Lung (tissue), 12 donors: ENCODE results near the gene TEF. TPM values are rescaled to one million over a fixed set of nuclear protein-coding genes. Genes with fewer than 3 reads are reported as not detected.

Experiments used
- ATAC-seq: fragments of 200-7000 bp; cut with Tn5 transposase; one replicate; pipeline ENCODE4 v1.9.1; 2020; ENCODE audit warnings: moderate number of reproducible peaks; ENCODE audit not compliant: insufficient read depth, low FRiP score
- DNase-seq, 3 donors: peaks; one replicate each; pipeline ENCODE4 v3.0.0-alpha.2; 2013 to 2017
- H3K27ac ChIP-seq, 2 donors: one replicate each; pipeline ENCODE4 v1.5.1; 2013; ENCODE audit warnings: mild to moderate bottlenecking in 2 of 2, moderate library complexity in 2 of 2, control low read depth in 1 of 2, inconsistent platforms in 1 of 2, low read depth in 1 of 2, low read length in 1 of 2
- H3K27me3 ChIP-seq, 3 donors: one replicate each; pipeline ENCODE4 v1.5.1; 2013; ENCODE audit warnings: low read length in 2 of 3; ENCODE audit not compliant: control insufficient read depth in 3 of 3, insufficient read depth in 3 of 3
- H3K36me3 ChIP-seq, 4 donors: one replicate each; pipeline ENCODE4 v1.5.1; 2013; ENCODE audit warnings: low read length in 4 of 4, mild to moderate bottlenecking in 1 of 4, moderate library complexity in 1 of 4; ENCODE audit not compliant: control insufficient read depth in 4 of 4, insufficient read depth in 4 of 4
- H3K4me1 ChIP-seq, 5 donors: one replicate each; pipeline ENCODE4 v1.5.1; 2013; ENCODE audit warnings: low read length in 5 of 5, mild to moderate bottlenecking in 2 of 5, moderate library complexity in 1 of 5; ENCODE audit not compliant: control insufficient read depth in 5 of 5, insufficient read depth in 5 of 5
- H3K4me3 ChIP-seq: one replicate; pipeline ENCODE4 v1.5.1; 2013; ENCODE audit warnings: mild to moderate bottlenecking, control low read depth, moderate library complexity
- H3K9ac ChIP-seq, 2 donors: one replicate each; pipeline ENCODE4 v1.5.1; 2013; ENCODE audit warnings: low read length in 2 of 2, control low read depth in 1 of 2; ENCODE audit not compliant: insufficient read depth in 1 of 2
- H3K9me3 ChIP-seq, 4 donors: one replicate each; pipeline ENCODE4 v1.5.1; 2013; ENCODE audit warnings: low read length in 3 of 4, mild to moderate bottlenecking in 1 of 4, moderate library complexity in 1 of 4; ENCODE audit not compliant: control insufficient read depth in 4 of 4, insufficient read depth in 3 of 4
- WGBS, 2 donors: extraction: QIAGEN DNeasy Blood & Tissue Kit; methylation state at CpG; one replicate each; pipeline ENCODE4 v1.1.7; 2013; 5-methylcytosine and 5-hydroxymethylcytosine counted together
- polyA plus RNA-seq, 2 donors: library from polyadenylated mRNA; stranded (reverse); fragments of 200-250 nt; gene quantifications; one replicate each; pipeline ENCODE4 v1.2.1, GENCODE V29; 2013
- total RNA-seq, 2 donors: library from RNA; depleted of rRNA in 1 of 2; stranded (reverse); fragments of >200 nt in 1 of 2; gene quantifications; one replicate each; pipeline ENCODE4 v1.2.1, GENCODE V29; 2014 to 2021
- TF ChIP-seq, protein P1 (sequence below): IDR thresholded peaks from 2 replicates; pipeline ENCODE4 v1.5.1; 2012; ENCODE audit warnings: mild to moderate bottlenecking; ENCODE audit errors: control extremely low read depth, extremely low read depth
- donor health status: control.
- donor health status: control.
- donor health status: Bipolar disorder and iron deficiency.
- donor health status: healthy.
- donor health status: DM: yes; HTN: yes; CAD: no.

The TEF gene
- total and polyA plus RNA-seq, 4 donors = 6.4 to 23.8 (median 14.1) TPM

DNA sequence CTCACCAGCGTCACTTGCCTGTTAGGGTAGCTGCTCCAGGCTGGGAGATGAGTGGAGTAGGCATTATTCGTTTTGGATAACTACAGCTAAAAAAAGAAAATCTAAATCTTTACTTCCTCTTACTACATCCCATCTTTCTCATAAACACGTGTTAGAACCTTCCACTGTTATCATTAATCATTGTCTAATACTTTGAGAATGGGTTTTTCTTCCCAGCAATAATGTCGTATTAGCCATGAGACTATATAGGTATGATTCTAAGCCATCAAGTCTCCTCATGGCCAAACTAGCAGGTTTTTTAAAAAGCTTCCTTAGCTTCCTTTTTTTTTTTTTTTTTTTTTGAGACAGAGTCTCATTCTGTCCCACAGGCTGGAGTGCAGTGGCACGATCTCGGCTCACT, 3.9 kb upstream of the TEF start:
- Histone ChIP-seq H3K27me3 (no peaks in the 10 kb centered on the region), H3K27ac (no peak overlapping the region), H3K4me1 (peaks cover 0 to 15% (median 3%) of the 10 kb centered on the region in 5 donors), H3K36me3 (no peaks in the 10 kb centered on the region), H3K4me3 (no peak overlapping the region), H3K9ac (peak overlapping the region in 1 of 2 donors; percentile 13), H3K9me3 (no peaks in the 10 kb centered on the region)
- 55 to 58% methylated on average over 6 of the region's 6 CpGs for WGBS, 2 donors
- TF ChIP-seq, protein P1, sequence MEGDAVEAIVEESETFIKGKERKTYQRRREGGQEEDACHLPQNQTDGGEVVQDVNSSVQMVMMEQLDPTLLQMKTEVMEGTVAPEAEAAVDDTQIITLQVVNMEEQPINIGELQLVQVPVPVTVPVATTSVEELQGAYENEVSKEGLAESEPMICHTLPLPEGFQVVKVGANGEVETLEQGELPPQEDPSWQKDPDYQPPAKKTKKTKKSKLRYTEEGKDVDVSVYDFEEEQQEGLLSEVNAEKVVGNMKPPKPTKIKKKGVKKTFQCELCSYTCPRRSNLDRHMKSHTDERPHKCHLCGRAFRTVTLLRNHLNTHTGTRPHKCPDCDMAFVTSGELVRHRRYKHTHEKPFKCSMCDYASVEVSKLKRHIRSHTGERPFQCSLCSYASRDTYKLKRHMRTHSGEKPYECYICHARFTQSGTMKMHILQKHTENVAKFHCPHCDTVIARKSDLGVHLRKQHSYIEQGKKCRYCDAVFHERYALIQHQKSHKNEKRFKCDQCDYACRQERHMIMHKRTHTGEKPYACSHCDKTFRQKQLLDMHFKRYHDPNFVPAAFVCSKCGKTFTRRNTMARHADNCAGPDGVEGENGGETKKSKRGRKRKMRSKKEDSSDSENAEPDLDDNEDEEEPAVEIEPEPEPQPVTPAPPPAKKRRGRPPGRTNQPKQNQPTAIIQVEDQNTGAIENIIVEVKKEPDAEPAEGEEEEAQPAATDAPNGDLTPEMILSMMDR = no peak
- no peak for DNase-seq
- no peak for ATAC-seq

- Histone ChIP-seq H3K4me1 (peaks cover 0 to 20% (median 3%) of the 10 kb centered on the region in 5 donors), H3K4me3 (peak overlapping the region; percentile 15), H3K27ac (peak overlapping the region; percentile 94 to 96), H3K9ac (peak overlapping the region; percentile 31 to 89), H3K36me3 (peaks cover 0 to 3% (median 0%) of the 10 kb centered on the region in 4 donors), H3K27me3 (no peaks in the 10 kb centered on the region), H3K9me3 (no peaks in the 10 kb centered on the region)
- TF ChIP-seq, protein P1 = no peak
- DNase-seq = peak in 2 of 3 donors; percentile 78 to 79
- ATAC-seq = peak; percentile 50
- WGBS, 2 donors = 0 to 2% methylated on average over 21 to 22 of the region's 22 CpGs
These were observed 781 bp upstream of the TEF start for GRCh38 chr22:41380993-41381328.

- Histone ChIP-seq H3K9me3 (no peaks in the 10 kb centered on the region), H3K27me3 (no peaks in the 10 kb centered on the region), H3K9ac (peak overlapping the region; percentile 11 to 42), H3K36me3 (peaks cover 0 to 3% (median 0%) of the 10 kb centered on the region in 4 donors), H3K27ac (peak overlapping the region; percentile 91 to 96), H3K4me3 (peak overlapping the region; percentile 72), H3K4me1 (peaks cover 0 to 20% (median 3%) of the 10 kb centered on the region in 5 donors)
- DNase-seq = no peak
- TF ChIP-seq, protein P1 = no peak
- 0 to 1% methylated on average over 28 to 35 of the region's 35 CpGs for WGBS, 2 donors
- ATAC-seq = peak; percentile 60
These were observed 396 bp downstream of the TEF start for GRCh38 chr22:41382098-41382578.

DNA sequence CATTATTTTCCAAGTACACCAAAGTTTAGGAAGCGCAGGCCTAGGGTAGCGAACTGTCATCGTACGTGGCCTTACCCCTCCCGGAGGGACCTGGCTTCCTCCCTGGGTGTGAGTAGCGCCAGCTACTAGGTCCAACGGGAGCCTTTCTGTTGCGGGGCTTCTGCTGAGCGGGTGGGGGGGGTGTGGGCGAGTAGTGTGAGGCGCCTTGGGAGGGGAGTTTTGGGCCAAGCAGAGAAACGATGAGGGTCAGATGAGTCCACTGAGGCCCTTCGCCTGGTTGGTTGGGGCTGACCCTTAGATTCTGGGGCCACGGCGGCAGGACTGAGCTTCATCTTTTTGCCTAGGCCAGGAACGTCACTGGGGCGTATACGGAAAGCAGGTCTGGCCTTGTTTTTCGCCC, 868 bp downstream of the TEF start:
- H3K27ac ChIP-seq = peak overlapping the region; percentile 29 to 96
- 24 to 33% methylated on average over 19 of the region's 19 CpGs for WGBS, 2 donors
- no peaks in the 10 kb centered on the region for H3K9me3 ChIP-seq
- ATAC-seq = no peak
- DNase-seq = peak in 1 of 3 donors; percentile 24
- TF ChIP-seq, protein P1 = no peak
- no peaks in the 10 kb centered on the region for H3K27me3 ChIP-seq
- H3K9ac ChIP-seq = peak overlapping the region; percentile 11 to 42
- peak overlapping the region; percentile 52 for H3K4me3 ChIP-seq
- peaks cover 0 to 5% (median 2%) of the 10 kb centered on the region in 4 donors for H3K36me3 ChIP-seq
- H3K4me1 ChIP-seq = peaks cover 0 to 20% (median 3%) of the 10 kb centered on the region in 5 donors
